GM18499 (cell line): ENCODE results near the gene MBP.

Experiments
- ATAC-seq: cut with Tn5 transposase; IDR thresholded peaks from one replicate; pipeline ENCODE4 v1.9.1; 2021; ENCODE audit warnings: moderate number of reproducible peaks; ENCODE audit not compliant: insufficient read depth, unreplicated experiment

MBP gene

DNA sequence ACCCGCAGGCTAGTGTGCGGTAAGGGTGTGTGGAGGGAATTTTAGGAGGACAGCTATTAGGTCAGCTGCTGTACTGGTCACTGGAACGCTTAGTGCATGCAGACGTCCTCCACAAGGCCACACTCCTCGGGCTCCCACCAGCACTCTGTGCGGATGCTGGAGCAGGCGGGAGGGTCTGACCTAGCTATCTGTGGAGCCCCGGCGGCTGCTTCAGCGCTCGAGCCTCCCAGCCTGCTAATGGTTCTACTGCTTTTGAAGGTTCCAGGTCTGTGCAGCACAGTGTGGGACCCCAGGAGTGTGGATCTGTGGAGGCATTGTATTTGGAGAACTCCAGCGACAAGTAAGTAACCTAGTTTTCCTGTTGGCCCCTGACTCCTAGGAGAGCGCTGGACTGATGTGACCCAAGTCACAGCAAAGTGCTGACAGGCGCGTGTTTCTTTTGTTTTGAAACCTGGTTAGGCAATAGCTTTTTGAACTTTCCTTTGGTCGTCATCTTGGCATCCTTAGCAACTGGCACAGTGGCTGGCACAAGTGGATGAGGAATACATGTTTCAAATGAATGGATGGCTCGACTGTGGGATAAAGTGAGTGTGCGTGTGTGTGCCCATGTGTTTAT is 196.8 kb downstream of the MBP start:
- no peak for ATAC-seq

DNA sequence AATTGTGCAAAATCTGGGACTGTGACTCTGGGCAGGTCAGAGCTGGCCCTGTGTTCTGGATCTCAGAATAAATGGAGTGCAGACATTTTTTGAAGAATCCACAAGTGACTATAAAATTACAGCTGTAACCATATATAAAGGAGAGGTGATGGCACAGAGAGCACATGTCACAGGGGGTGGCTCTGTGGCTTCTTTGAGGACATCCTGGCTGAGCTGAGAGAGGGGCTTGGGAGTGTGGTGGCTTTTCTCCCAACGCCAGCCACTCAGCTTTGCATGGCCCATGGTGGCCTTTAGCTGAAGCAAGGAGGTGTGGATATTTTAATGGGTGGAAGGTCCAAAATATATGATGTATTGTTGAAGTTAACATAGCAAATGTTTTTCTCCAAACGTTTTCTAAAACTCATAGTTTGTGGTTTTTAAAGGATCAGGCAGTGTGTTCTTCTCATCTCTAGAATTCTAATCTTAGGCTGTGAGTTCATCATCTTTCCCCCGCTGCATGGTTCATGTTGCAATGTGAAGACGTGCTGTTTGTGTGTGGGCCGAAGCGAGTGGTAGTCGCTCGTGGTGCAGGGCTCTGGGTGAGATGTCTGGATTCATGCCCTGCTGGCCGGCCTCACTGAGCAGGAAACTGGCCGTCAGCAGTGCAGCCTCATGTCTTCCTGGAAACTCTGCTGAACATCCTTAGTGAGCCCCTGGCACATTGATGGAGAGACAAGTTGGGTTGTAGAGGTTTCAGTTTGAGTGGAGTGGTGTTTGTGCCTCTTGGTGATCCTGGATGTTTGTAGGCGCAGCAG is 200.4 kb downstream of the MBP start:
- no peak for ATAC-seq

DNA sequence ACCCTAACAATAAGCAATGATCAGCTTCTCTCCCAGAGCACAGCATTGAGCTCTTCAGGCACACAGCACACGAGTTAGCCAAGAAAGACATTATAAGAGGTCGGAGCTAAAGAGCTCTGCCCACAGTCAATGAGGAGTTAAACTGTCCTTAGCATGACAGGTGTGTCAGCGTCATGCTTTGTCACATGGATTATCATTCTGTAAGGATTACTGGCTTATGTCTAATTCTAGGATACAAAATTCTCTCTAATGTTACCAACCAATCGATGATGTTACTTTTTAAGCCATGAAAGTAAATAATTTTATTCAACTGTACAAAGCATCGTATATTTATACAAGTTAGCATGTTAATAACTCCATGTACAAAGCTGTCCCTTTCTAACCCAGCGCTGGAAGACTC is 201.4 kb downstream of the MBP start:
- no peak for ATAC-seq
